ENCODE measurements around the gene LMF2.
A peak's percentile ranks its signal among the peaks of the same experiment; 100 is the strongest.
"Not testable (repeated sequence)": the region's sequence is repeated elsewhere in the genome, so short reads cannot be mapped to it uniquely, and the experiment has no call there.

Gene LMF2

GRCh38 chr22:50523458-50523805, 15.9 kb upstream of the LMF2 start:
- no peak for DNase-seq (ENCODE audit: low read depth)

GRCh38 chr22:50522806-50523438, 15.4 kb upstream of the LMF2 start:
- DNase-seq (ENCODE audit: low read depth): no peak

DNA sequence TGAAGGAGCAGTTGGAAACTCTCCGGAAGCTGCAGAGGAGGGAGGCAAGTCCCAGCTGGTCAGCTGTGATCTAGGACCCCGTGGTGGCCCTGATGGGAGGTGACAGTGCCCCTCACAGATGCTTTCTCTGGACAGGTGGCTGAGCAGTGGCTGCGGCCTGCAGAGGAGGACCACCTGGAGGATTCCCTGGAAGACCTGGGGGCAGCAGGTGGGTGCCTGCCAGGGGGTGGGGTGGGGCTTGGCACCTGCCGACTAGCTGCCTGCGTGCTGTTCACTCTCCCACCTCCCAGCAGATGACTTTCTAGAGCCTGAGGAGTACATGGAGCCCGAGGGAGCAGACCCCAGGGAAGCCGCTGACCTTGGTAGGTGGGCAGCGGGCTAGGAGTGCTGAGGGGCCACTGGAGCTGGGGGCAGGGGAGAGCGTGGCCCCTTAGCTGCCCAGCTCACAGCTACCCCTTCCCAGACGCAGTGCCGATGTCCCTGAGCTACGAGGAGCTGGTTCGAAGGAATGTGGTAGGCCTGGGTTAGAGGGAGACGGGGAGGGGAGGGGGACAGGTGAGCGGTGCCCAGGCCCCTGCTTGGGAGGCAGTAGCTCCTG, 14.8 kb upstream of the LMF2 start:
- DNase-seq (ENCODE audit: low read depth): no peak

DNA sequence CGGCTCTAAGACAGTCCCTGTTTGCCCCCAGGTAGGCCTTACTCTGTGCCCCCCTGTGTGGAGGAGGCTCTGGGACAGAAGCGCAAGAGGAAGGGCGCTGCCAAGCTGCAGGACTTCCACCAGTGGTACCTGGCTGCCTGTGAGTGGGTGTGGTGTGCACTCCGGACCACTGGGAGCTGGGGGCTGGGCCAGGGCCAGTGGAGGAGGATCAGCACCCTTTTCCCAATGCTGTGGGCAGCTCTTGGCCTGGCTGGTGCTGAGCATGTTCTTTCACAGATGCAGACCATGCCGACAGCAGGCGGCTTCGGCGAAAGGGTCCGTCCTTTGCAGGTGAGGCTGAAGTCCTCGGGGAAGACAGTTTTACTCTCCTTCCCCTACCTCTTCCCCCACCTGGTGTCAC, 14.2 kb upstream of the LMF2 start:
- no peak for DNase-seq (ENCODE audit: low read depth)

DNA sequence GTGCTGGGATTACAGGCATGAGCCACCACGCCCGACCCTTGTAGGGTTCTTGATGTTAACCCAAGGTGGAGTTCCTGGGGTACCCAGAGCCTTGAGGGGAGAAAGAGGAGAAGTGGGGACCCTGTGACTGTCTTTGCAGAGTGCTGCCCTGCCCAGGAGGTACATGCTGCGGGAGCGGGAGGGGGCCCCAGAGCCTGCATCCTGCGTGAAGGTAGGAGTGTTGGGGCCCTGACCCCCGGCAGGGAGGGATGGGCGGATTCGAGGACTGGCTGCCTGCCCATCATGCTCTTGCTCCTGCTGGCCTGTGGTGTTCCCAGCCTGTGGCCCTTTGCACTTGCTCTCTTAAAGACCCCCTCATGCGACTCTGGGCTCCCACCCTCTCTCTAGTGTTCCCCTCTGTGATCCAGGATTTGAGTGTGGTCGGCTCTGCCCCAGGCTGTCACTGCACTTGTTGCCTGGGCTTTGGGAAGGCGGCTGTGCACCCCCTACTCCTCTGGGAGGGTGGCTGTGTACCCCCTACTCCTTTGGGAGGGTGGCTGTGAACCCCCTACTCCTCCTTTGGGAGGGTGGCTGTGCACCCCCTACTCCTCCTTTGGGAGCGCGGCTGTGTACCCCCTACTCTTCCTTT, 13.4 kb upstream of the LMF2 start:
- no peak for DNase-seq (ENCODE audit: low read depth)

DNA sequence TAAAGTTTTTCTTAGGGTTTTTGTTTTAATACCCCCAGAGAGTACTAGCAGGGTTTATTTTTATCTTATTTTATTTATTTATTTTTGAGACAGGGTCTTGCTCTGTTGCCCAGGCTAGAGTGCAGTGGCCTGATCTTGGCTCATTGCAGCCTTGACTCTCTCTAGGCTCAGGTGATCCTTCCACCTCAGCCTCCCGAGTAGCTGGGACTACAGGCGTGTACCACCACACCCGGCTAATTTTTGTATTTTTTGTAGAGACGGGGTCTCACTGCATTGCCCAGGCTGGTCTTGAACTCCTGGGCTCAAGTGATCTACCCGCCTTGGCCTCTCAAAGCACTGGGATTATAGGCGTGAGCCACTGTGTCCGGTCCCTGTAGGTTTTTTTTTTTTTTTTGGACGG, 12.7 kb upstream of the LMF2 start:
- not testable (repeated sequence) for DNase-seq (ENCODE audit: low read depth)

- DNase-seq (ENCODE audit: low read depth): no peak
Measured at GRCh38 chr22:50519151-50519550, 11.6 kb upstream of the LMF2 start.

DNA sequence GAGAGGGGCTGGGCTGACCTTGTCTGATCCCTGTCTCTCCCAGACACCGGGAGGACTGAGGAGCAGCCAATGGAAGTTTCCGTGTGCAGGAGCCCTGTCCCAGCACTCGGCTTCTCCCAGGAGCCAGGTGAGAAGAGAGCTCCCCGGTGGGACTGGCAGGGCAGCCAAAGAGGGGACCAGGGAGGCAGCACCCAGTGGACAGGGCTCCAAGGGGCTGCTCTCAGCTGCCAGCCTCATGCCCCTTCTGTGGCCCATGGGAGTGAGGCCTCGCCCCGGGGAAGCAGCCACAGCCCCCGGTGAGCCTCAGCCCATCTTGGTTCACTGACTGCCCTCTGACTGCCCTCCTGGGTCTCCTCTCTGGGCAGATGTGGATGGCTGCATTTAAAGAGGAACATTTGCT, 11.1 kb upstream of the LMF2 start:
- DNase-seq (ENCODE audit: low read depth): no peak

GRCh38 chr22:50517495-50518260, 10.2 kb upstream of the LMF2 start:
- DNase-seq (ENCODE audit: low read depth): no peak

GRCh38 chr22:50516891-50517290, 9.4 kb upstream of the LMF2 start:
- DNase-seq (ENCODE audit: low read depth): no peak

DNA sequence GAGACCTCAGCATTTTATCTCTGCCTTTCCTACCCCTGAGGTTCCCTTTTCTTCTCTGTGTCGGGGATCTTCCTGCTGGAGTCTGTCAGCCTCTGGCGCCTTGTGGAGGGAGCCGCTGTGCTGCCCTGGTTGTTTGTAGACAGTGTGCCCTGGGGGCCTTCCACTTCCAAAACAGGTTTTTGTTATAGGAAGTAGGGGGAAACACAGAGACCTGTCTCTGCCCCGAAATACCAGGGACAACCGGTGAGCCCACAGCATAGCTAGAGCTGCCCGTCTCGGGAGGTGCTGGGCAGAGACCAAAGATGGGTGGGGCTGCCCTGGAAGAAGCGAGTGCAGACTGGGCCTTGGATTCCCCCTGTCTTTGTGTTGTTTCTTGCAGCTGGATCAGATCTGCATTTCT, 8.6 kb upstream of the LMF2 start:
- DNase-seq (ENCODE audit: low read depth): no peak

- DNase-seq (ENCODE audit: low read depth): no peak
Measured at GRCh38 chr22:50513175-50513574, 5.7 kb upstream of the LMF2 start.

DNA sequence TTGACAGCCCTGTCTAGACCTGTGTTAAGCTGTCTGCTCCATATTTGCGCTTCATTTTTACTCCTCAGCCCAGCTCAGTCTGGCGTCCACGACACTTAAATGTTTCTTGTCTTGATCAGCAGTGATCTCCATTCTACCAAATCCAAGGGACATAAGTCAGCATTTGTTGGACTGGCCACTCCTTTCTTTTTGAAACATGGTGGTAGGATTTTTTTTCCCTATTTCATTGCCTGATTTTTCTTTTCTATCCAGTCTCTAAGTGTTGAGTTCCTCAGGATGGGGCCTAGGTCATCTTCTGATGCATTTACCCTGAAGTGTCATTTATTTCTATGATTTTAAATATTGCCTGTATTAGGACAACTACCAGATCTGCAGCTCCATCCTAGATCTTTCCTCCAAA, 1.4 kb upstream of the LMF2 start:
- DNase-seq (ENCODE audit: low read depth): no peak

- DNase-seq (ENCODE audit: low read depth): peak; percentile 97
Measured at GRCh38 chr22:50507991-50508884, 736 bp upstream of the LMF2 start, which contains the start of gene NCAPH2. Gene NCAPH2, plus strand, starts transcription at chr22:50508224. Its CDS starts 114 bp downstream, at chr22:50508338.

DNA sequence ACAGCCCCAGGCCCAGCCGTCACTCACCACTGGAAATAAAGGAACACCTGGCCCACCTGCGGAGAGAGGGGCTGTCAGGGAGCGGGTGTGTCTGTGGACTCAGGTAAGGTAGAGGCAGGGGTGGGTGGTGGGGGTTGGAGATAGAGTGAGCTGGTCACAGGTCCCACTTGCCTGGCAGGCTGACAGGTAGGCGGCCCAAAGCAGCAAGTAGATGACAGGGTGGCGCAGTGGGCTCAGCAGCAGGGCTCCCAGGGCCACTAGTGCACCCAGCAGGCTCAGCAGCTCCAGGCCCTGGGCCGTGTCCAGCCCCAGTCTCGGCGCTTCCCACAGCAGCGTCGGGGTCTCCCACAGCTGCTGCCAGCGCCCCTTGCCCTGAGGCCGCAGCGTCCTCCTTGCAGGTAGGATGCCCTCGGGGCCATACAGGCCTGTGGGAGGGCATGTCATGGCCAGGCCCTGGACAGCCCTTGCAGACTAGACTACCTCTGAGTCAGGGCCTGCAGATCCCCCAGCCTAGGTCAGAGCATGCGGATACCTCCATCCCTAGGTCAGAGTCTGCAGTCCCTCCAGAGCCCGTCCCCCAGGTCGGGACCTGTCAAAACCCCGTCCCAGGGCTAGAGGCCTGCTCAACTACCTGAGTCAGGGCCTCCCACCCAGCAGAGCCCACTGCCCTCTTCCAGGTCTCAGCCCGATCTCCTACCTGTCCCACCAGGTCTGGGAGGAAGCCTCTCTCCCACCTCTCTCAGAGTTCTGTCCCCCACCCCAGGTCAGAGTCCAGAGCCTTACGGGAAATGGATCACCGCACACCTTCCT, 686 bp downstream of the LMF2 start:
- DNase-seq (ENCODE audit: low read depth): no peak

DNA sequence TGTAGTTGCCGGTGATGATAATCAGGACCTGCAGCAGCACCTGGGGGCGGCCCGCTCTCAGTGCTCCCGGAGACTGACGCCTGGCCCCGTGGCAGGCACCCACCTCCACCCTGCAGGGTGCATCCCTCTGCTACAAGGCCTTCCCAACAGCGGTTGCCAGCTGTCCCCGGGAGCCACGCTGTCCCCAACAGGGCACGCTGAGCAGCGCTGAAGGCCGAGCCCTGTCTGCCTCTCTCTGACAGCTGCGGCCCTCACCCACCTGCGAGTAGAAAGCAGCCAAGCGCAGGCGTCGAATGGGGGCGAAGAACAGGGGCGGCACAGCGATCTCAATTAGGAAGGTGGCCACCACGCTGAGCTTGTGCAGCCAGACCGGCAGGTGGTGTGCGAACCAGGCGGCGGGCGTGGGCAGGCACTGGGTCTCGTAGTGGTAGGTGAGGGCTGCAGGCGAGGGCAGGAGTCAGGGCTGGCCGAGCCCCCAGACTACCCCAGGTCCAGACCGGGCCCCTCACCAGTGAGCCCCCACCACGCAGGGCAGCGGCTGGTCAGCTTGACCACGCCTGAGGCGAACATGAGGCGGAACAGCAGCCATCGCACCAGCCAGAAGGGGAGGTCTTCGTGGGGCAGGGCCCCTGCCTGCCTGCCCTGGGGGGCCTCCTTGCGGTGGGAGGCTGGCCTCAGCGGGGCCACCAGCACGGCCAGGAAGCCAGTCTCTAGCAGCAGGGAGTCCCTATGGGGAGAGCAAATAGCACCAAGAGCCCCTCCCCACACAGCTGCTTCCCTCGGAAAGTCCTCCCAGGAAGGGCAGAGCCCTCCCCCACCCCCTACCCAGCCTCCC, 1.5 kb downstream of the LMF2 start:
- no peak for DNase-seq (ENCODE audit: low read depth)

DNA sequence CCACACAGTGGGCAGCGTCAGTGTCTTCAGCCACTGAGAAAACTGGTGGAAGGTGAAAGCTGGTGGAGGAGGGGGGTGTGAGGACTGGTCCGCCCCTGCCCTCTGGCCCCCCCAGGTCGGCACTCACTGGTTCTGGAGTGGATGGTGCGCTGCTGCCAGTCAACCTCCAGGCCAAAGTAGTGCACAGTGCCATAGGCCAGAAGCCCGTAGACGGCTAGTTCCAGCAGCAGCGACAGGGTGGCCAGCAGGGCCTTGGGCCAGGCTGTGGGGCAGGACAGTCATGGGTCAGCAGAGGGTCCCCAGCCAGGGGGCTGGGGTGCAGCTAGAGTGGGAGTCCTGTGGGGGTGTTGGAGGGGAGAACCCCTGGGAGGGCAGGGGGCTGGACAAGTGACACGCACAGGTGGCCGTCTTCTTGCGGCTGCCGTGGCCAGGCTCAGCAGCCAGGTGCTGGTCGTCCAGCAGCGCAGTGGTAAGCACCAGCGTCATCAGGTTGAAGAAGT, 2.2 kb downstream of the LMF2 start:
- DNase-seq (ENCODE audit: low read depth): no peak

GRCh38 chr22:50504369-50505211, 2.9 kb downstream of the LMF2 start:
- DNase-seq (ENCODE audit: low read depth): no peak

Measured in activated T-helper 9 cell treated with anti-CD3 and anti-CD28 coated beads, Interleukin-2, amount 50 U/mL, for 16 hours (primary cell).